ENCODE measurements around the gene KCNN4. TPM values are rescaled to one million over a fixed set of nuclear protein-coding genes. Genes with fewer than 3 reads are reported as not detected.

KCNN4 gene
- total RNA-seq, 1 experiment from 2014 or later, result 1.7 TPM

GRCh38 chr19:43735957-43736356, 44.8 kb downstream of the KCNN4 start:
- in situ Hi-C loops (cut with HindIII; ENCODE audit: low pct_unique_long_range_greater_than_20kb, low sequenced_read_pairs), result no loop called here
- no peak for DNase-seq (ENCODE audit: low read depth, low spot score)

- no peak for DNase-seq (ENCODE audit: low read depth, low spot score)
- in situ Hi-C loops (cut with HindIII; ENCODE audit: low pct_unique_long_range_greater_than_20kb, low sequenced_read_pairs), result no loop called here
Observed at GRCh38 chr19:43735013-43735412, 45.8 kb downstream of the KCNN4 start.

DNA sequence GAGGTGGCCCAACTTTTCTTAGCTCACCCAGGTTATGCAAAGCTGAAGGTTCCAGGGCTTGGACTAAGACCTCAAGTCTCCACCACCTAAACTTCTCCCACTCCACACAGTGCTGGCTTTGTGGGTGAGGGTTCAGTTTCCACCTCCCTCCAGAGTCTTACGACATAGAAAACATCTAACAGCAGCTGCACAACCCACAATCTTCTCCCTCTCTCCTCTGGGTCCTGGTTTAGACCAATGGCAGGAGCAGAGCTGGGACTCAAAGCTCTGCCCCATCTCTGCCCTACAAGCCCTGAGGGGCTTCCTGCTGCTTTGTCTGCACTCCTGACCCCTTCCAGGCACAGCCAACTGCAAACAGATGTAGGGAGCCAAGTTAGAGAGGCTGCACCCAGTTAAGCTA, 48.9 kb downstream of the KCNN4 start:
- in situ Hi-C loops (cut with HindIII; ENCODE audit: low pct_unique_long_range_greater_than_20kb, low sequenced_read_pairs), result no loop called here
- DNase-seq (ENCODE audit: low read depth, low spot score), result no peak

DNA sequence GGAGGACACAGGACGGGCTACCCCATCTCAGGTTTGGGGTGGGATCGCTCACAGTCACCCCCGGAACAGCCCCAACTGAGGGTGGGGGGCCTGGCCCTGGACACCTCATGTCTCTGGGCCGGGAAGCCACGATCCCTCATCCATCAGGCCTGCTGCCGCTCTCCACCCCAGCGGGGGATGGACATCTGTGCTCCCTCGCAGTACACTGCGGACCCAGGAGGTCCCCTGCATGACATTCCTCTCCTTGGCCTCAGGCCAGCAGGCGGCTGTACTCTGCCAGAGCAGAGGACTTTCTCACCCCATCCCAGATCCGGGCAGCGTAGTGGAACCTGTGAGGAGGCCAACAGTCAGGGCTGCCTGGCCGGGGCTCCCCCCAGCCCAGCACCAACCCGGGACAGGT, 49.4 kb downstream of the KCNN4 start:
- in situ Hi-C loops (cut with HindIII; ENCODE audit: low pct_unique_long_range_greater_than_20kb, low sequenced_read_pairs), result no loop called here
- DNase-seq (ENCODE audit: low read depth, low spot score), result no peak

- in situ Hi-C loops (cut with HindIII; ENCODE audit: low pct_unique_long_range_greater_than_20kb, low sequenced_read_pairs), result no loop called here
- no peak for DNase-seq (ENCODE audit: low read depth, low spot score)
Observed at GRCh38 chr19:43729919-43730318, 50.9 kb downstream of the KCNN4 start.

DNA sequence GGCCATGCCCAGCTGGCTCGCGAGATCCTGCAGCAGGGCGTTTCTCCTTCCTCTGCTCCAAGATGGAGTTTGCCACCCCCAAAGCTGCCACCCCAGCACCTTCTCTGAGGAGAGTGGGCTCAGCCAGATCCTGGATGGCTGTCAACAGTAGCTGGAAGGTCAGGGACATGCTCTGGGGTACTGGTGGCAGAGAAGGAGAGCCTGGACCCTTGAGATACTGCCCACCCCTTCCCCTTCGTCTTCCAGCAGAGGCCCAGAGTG, 53.2 kb downstream of the KCNN4 start:
- DNase-seq (ENCODE audit: low read depth, low spot score), result no peak
- in situ Hi-C loops (cut with HindIII; ENCODE audit: low pct_unique_long_range_greater_than_20kb, low sequenced_read_pairs), result no loop called here

DNA sequence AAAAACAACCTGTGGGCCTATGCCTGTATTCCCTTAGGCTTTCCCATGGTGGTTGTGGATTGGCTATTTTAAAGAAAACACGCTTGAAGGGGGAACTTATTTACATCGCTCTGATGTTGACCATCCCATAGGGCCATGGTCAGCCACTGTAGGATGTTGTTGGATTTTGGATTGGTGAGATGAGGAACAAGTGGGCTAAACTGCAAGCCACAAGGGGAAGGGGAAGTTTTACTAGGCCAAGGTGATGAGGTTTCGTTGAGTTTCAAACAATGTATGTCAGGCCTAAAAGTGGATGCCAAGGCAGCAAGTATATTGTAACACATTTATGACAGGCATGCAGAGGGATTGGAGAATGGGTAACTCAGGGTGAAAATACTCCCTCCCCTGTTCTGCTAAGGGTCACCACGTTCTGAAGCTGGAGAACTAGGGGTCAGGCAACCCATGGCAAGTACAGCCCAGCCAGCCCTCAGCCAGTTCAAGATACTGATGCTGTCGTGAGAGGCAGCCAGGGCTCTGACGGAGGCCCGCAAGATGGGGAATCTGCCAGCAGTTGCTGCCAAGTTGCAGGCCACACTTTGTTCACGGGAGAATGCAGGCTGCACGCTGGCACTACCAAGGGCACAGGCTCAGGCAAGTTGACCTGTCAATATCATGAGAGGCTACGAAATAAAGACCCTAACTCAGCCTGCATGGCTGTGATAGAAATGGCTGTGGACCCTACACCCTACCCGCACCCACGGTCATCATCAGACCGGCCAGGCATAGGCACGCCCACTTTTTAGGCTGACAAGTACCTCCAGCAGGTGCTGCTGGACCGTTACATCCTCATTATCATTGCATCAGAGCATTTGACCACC, 53.8 kb downstream of the KCNN4 start:
- DNase-seq (ENCODE audit: low read depth, low spot score), result no peak
- in situ Hi-C loops (cut with HindIII; ENCODE audit: low pct_unique_long_range_greater_than_20kb, low sequenced_read_pairs), result no loop called here

DNA sequence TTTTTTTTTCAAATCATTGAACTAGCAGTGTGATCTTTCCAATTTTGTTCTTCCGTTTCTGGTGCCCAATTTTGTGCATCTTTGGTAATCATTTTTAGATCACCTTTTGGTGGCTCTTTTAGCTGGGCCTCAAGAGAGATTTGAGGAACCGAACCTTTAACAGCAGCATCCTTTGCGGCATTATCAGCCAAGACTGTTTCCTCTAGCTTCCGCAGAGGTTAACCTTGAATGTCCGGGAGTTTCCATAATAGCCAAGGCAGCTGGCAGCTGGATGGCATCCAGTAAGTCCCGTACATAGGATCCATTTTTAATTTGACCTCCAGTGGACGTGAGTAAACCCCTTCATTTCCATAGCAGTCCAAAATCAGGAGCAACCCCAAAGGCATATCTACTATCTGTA, 55.3 kb downstream of the KCNN4 start:
- in situ Hi-C loops (cut with HindIII; ENCODE audit: low pct_unique_long_range_greater_than_20kb, low sequenced_read_pairs), result no loop called here
- DNase-seq (ENCODE audit: low read depth, low spot score), result no peak

DNA sequence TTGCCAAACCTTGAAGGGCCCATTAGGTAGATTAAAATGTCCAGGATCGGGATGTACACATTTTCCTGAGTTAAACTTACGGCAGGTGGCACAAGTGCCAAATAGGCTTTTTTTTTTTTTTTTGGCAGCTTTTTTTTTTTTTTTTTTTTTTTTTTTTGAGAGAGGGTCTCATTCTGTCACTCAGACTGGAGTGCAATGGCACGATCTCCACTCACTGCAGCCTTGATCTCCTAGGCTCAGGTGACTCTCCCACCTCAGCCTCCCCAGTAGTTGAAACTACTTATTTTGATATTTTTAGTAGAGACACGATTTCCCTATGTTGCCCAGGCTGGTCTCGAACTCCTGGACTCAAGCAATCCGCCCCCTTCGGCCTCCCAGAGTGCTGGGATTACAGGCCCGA, 55.9 kb downstream of the KCNN4 start:
- DNase-seq (ENCODE audit: low read depth, low spot score), result no peak
- in situ Hi-C loops (cut with HindIII; ENCODE audit: low pct_unique_long_range_greater_than_20kb, low sequenced_read_pairs), result no loop called here

DNA sequence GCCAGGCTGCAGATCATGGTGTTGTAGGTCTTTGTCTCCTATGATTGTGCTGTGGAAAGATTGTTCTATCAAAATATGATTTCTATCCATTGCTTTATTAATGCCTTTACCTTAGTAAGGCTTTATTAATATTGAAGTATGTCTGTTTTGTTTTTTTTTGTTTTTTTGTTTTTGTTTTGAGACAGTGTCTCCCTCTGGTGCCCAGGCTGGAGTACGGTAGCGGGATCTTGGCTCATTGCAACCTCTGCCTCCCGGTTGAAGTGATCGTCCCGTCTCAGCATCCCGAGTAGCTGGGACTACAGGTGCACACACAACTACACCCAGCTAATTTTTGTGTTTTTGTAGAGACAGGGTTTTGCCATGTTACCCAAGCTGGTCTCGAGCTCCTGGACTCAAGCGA, 57.2 kb downstream of the KCNN4 start:
- DNase-seq (ENCODE audit: low read depth, low spot score), result peak; percentile 9

GRCh38 chr19:43721469-43722048, 59.2 kb downstream of the KCNN4 start:
- DNase-seq (ENCODE audit: low read depth, low spot score), result no peak
- in situ Hi-C loops (cut with HindIII; ENCODE audit: low pct_unique_long_range_greater_than_20kb, low sequenced_read_pairs), result no loop called here

More for the DNA sequence above, 57.2 kb downstream of the KCNN4 start:
- in situ Hi-C loops (cut with HindIII; ENCODE audit: low pct_unique_long_range_greater_than_20kb, low sequenced_read_pairs), result no loop called here

GRCh38 chr19:43720936-43721335, 59.8 kb downstream of the KCNN4 start:
- in situ Hi-C loops (cut with HindIII; ENCODE audit: low pct_unique_long_range_greater_than_20kb, low sequenced_read_pairs), result no loop called here
- no peak for DNase-seq (ENCODE audit: low read depth, low spot score)

- DNase-seq (ENCODE audit: low read depth, low spot score), result no peak
- in situ Hi-C loops (cut with HindIII; ENCODE audit: low pct_unique_long_range_greater_than_20kb, low sequenced_read_pairs), result no loop called here
Observed at GRCh38 chr19:43719918-43720317, 60.9 kb downstream of the KCNN4 start.

DNA sequence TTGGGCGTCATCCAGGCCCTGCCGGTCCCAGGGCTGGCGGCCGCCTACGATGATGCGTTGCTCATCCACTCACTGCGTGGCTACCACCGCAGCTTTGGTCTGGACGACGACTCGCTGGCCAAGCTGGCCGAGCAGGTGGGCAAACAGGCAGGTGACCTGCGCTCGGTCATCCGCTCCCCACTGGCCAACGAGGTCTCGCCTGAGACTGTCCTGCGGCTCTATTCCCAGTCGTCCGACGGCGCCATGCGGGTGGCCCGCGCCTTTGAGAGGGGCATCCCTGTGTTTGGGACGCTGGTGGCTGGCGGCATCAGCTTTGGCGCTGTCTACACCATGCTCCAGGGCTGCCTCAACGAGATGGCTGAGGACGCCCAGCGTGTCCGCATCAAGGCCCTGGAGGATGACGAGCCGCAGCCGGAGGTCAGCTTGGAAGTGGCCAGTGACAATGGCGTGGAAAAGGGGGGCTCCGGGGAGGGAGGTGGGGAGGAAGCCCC, 61.4 kb downstream of the KCNN4 start:
- no peak for DNase-seq (ENCODE audit: low read depth, low spot score)
- in situ Hi-C loops (cut with HindIII; ENCODE audit: low pct_unique_long_range_greater_than_20kb, low sequenced_read_pairs), result no loop called here

GRCh38 chr19:43718627-43719377, 62.0 kb downstream of the KCNN4 start:
- no peak for DNase-seq (ENCODE audit: low read depth, low spot score)
- in situ Hi-C loops (cut with HindIII; ENCODE audit: low pct_unique_long_range_greater_than_20kb, low sequenced_read_pairs), result no loop called here

Data from SK-MEL-5 (cell line).